BLaER1 treated with 17β-estradiol and CSF1 and Interleukin-3, amounts not matched to agents 10 nM and 100 nM (cell line): ENCODE measurements around the gene DENND6B.
"Not testable (repeated sequence)": the region's sequence is repeated elsewhere in the genome, so short reads cannot be mapped to it uniquely, and the experiment has no call there.

Source experiments
- H3K27ac ChIP-seq, 11 experiments: shearing (Covaris generic); formaldehyde crosslinking; 2 replicates each; pipeline ENCODE4 v1.8.1; 2022
- H3K27me3 ChIP-seq, 11 experiments: shearing (Covaris generic); formaldehyde crosslinking; 2 replicates each; pipeline ENCODE4 v1.8.1; 2022
- H3K36me3 ChIP-seq, 11 experiments: shearing (Covaris generic); formaldehyde crosslinking; 2 replicates each; pipeline ENCODE4 v1.8.1; 2022
- H3K4me1 ChIP-seq, 10 experiments: shearing (Covaris generic); formaldehyde crosslinking; 2 replicates each; pipeline ENCODE4 v1.8.1; 2022
- H3K4me2 ChIP-seq, 11 experiments: shearing (Covaris generic); formaldehyde crosslinking; 2 replicates each; pipeline ENCODE4 v1.8.1; 2022
- H3K4me3 ChIP-seq, 10 experiments: shearing (Covaris generic); formaldehyde crosslinking; 2 replicates each; pipeline ENCODE4 v1.8.1; 2022
- H3K9ac ChIP-seq, 11 experiments: shearing (Covaris generic); formaldehyde crosslinking; 2 replicates each; pipeline ENCODE4 v1.8.1; 2022
- H3K9me3 ChIP-seq, 11 experiments: shearing (Covaris generic); formaldehyde crosslinking; replicated peaks in 1 of 11; 2 replicates each; pipeline ENCODE4 v1.8.1; 2022
- H4K20me1 ChIP-seq, 11 experiments: shearing (Covaris generic); formaldehyde crosslinking; 2 replicates each; pipeline ENCODE4 v1.8.1; 2022
- Cebpa-rat ChIP-seq, 11 experiments: shearing (Covaris generic); IDR thresholded peaks; 2 replicates each; pipeline ENCODE4 v1.8.1; 2022

Gene DENND6B

DNA sequence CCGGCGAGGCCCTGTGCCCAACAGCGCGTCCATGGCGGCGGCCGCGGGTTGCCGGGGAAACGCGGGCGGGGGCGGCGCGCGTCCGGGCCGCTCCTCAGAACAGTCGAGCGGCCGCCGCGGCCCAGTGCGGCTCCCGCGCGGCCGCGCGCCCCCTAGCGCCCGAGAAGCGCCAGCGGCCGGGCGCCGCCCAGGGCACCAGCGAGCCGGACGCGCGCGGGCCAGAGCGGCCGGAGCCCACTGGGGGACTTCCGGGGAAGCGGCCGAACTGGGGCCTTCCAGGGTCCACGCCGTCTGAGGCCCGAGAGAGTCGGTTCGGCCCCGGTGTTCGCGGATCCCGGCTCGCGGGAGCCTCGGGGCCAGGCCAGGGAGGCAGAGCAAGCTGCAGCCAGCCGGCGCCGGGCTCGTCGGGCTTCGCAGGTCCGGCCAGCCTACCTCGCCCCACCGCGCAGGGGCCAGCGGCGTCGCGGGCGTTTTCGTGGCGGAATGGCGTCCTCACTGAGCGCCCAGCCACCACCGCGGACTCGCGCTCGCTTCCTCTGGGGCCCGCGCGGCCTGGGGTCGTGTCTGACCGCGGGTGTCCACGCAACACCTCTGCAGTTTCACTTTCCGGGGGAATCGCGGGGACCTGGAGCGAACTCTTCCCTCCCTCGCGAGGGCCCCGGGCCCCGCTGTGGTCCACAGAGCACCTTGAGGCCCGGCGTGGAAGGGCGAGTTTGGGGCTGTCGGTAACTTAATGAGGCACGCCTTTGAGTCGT is at the start of gene DENND6B:
TSS of gene DENND6B (minus strand) at position 57 of the 755 bp plus-strand sequence. CDS start at position 33, 24 bp downstream.
- H3K36me3 ChIP-seq, result no peaks in the 10 kb centered on the region
- peaks cover 0 to 10% (median 0%) of the 10 kb centered on the region in 11 experiments; a peak in 2 of 22 replicates for H4K20me1 ChIP-seq
- no peak for TF ChIP-seq Cebpa-rat (IDR thresholded peaks at IDR 0.05)
- H3K27me3 ChIP-seq, result peaks cover 0 to 8% (median 0%) of the 10 kb centered on the region in 11 experiments; a peak in 1 of 22 replicates
- no peaks in the 10 kb centered on the region for H3K9me3 ChIP-seq
- H3K4me1 ChIP-seq, result peaks cover 32 to 57% (median 49%) of the 10 kb centered on the region in 10 experiments
- H3K9ac ChIP-seq, result peak within 1 kb of the TSS; percentile 81 to 94 (median 91)
- H3K4me3 ChIP-seq, result peak within 1 kb of the TSS; percentile 58 to 79 (median 70)
- peak within 1 kb of the TSS; percentile 82 to 94 (median 92) for H3K27ac ChIP-seq
- peak within 1 kb of the TSS; percentile 81 to 99 (median 96) for H3K4me2 ChIP-seq

- Histone ChIP-seq H4K20me1 (peaks cover 0 to 34% (median 0%) of the 10 kb centered on the region in 11 experiments; a peak in 7 of 22 replicates), H3K4me3 (no peak overlapping the region), H3K9ac (no peak overlapping the region), H3K4me2 (peak overlapping the region in 6 of 11 experiments; percentile 1 to 43 (median 14); a peak in 6 of 22 replicates), H3K9me3 (peaks cover 0 to 8% (median 0%) of the 10 kb centered on the region in 11 experiments; a peak in 5 of 22 replicates), H3K4me1 (peaks cover 5 to 16% (median 10%) of the 10 kb centered on the region in 10 experiments; a peak in 17 of 20 replicates), H3K36me3 (peaks cover 67 to 100% (median 98%) of the 10 kb centered on the region in 11 experiments), H3K27ac (no peak overlapping the region; a peak in 1 of 22 replicates), H3K27me3 (no peaks in the 10 kb centered on the region)
- no peak for TF ChIP-seq Cebpa-rat (IDR thresholded peaks at IDR 0.05)
Measured at GRCh38 chr22:50376085-50376651, 49.4 kb upstream of the DENND6B start.

DNA sequence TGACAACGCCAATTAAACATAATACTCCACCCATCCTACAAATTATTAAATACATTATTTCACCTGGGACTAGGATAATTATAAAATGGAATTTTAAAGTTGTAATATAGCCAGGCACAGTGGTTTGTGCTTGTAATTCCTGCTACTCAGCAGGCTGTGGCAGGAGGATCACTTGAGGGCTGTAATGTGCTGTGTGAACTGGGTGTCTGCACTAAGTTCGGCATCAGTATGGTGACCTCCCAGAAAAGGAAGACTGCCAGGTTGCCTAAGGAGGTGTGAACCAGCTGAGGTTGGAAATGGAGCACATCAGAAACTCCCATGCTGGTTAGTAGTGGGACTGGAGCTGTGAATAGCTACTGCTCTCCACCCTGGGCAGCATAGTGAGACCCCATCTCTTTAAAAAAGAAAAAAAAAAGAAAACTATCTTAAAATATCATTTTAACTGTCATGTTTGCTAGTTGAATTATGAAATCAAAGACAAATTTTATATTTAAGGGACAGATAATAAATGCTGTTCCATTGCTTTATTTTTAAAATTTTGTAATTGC is 44.4 kb upstream of the DENND6B start:
- Histone ChIP-seq H3K4me2 (no peak overlapping the region), H3K4me1 (peaks cover 4 to 19% (median 9%) of the 10 kb centered on the region in 10 experiments; a peak in 17 of 20 replicates), H3K27ac (no peak overlapping the region), H3K27me3 (no peaks in the 10 kb centered on the region), H4K20me1 (peaks cover 20 to 62% (median 33%) of the 10 kb centered on the region in 11 experiments; a peak in 21 of 22 replicates), H3K9me3 (no peaks in the 10 kb centered on the region), H3K36me3 (peaks cover 63 to 94% (median 82%) of the 10 kb centered on the region in 11 experiments), H3K9ac (no peak overlapping the region), H3K4me3 (no peak overlapping the region)
- TF ChIP-seq Cebpa-rat (IDR thresholded peaks at IDR 0.05), result no peak

- no peak overlapping the region for H3K4me3 ChIP-seq
Measured at GRCh38 chr22:50367778-50368500, 41.1 kb upstream of the DENND6B start.

GRCh38 chr22:50363803-50364194 is 37.0 kb upstream of the DENND6B start:
- H3K4me3 ChIP-seq, H3K27ac ChIP-seq, H3K9ac ChIP-seq, H3K4me2 ChIP-seq, H3K27me3 ChIP-seq, H3K9me3 ChIP-seq: not testable (repeated sequence)
- Histone ChIP-seq H3K36me3 (peaks cover 37 to 80% (median 61%) of the 10 kb centered on the region in 11 experiments), H3K4me1 (peaks cover 9 to 24% (median 15%) of the 10 kb centered on the region in 10 experiments; a peak in 13 of 20 replicates), H4K20me1 (peaks cover 86 to 100% (median 98%) of the 10 kb centered on the region in 11 experiments)

More at GRCh38 chr22:50367778-50368500, 41.1 kb upstream of the DENND6B start:
- no peak for TF ChIP-seq Cebpa-rat (IDR thresholded peaks at IDR 0.05)
- Histone ChIP-seq H3K9ac (no peak overlapping the region), H3K27me3 (no peaks in the 10 kb centered on the region), H3K36me3 (peaks cover 31 to 86% (median 62%) of the 10 kb centered on the region in 11 experiments), H3K4me2 (no peak overlapping the region), H3K27ac (no peak overlapping the region), H4K20me1 (peaks cover 51 to 83% (median 64%) of the 10 kb centered on the region in 11 experiments), H3K4me1 (peaks cover 0 to 19% (median 0%) of the 10 kb centered on the region in 10 experiments; a peak in 6 of 20 replicates), H3K9me3 (no peaks in the 10 kb centered on the region)

DNA sequence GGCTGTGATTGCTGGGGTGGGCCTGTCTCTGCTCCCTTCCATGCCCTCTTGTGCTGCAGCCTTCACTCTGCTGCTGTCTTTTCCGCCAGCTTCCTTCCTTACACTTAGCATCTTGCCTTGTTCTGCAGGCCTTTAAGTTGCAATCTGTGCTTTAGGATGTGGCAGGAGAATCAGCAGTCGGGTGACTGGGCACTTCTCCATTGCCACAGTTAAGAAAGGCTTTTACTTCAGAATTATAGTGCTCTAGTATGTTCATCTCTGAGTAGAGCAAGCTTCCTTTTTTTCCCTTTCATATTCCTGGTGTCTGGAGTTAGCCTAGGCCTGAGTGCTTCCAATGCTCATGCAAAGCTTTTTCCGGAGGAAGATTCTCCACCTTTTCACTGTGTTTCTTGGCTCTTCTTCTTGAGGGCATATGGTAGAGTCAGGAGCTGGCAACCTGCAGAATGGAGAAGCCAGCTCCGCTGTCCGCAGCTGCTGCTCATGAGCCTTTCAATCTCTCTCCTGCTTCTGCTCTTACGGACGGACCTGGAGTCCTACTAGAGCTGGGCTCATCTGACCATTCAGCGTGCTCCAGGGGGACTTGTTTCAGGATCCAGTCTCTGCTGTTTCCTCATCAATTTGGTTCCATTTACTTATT is 36.5 kb upstream of the DENND6B start:
- Histone ChIP-seq H3K4me3 (no peak overlapping the region), H3K9me3 (no peaks in the 10 kb centered on the region), H3K4me1 (peaks cover 9 to 24% (median 15%) of the 10 kb centered on the region in 10 experiments; a peak in 13 of 20 replicates), H3K36me3 (peaks cover 33 to 80% (median 56%) of the 10 kb centered on the region in 11 experiments), H4K20me1 (peaks cover 88 to 100% (median 99%) of the 10 kb centered on the region in 11 experiments), H3K9ac (0 out of 22 replicates have a peak overlapping the region, but pooled peaks of 1 of the 11 experiments have one; percentile 26), H3K27ac (no peak overlapping the region), H3K27me3 (no peaks in the 10 kb centered on the region), H3K4me2 (no peak overlapping the region)
- no peak for TF ChIP-seq Cebpa-rat (IDR thresholded peaks at IDR 0.05)

- Histone ChIP-seq H3K9me3 (no peaks in the 10 kb centered on the region), H3K4me2 (0 out of 22 replicates have a peak overlapping the region, but pooled peaks of 1 of the 11 experiments have one; percentile 7), H3K36me3 (peaks cover 22 to 77% (median 51%) of the 10 kb centered on the region in 11 experiments), H4K20me1 (peaks cover 86 to 100% (median 99%) of the 10 kb centered on the region in 11 experiments), H3K9ac (peak overlapping the region in 1 of 11 experiments; percentile 37; a peak in 2 of 22 replicates), H3K4me3 (no peak overlapping the region), H3K27me3 (no peaks in the 10 kb centered on the region), H3K4me1 (peaks cover 7 to 20% (median 15%) of the 10 kb centered on the region in 10 experiments; a peak in 13 of 20 replicates), H3K27ac (no peak overlapping the region; a peak in 1 of 22 replicates)
- TF ChIP-seq Cebpa-rat (IDR thresholded peaks at IDR 0.05), result no peak
Measured at GRCh38 chr22:50361688-50362087, 34.9 kb upstream of the DENND6B start.

DNA sequence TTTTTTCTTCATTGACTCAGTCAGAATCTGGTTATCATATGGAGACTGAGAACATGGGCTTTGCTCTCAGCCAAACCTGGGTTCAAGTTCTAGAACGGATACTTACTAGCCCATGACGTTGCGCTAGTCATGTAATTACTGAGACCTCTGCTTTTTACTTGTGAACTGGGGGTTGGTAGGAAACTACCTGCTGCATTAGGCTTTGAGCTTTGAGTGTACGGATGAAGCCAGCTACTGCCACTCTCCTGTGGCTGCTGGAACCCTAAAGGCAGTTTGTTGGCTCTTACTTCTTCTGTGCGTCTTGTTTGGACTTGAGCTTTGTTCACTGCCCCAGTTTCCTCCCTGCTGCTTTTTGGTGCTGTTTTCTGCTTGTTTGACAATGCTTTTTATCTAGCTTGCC is 34.4 kb upstream of the DENND6B start:
- H4K20me1 ChIP-seq, result peaks cover 86 to 100% (median 99%) of the 10 kb centered on the region in 11 experiments
- no peak for TF ChIP-seq Cebpa-rat (IDR thresholded peaks at IDR 0.05)
- H3K27me3 ChIP-seq, result no peaks in the 10 kb centered on the region
- peaks cover 27 to 81% (median 55%) of the 10 kb centered on the region in 11 experiments for H3K36me3 ChIP-seq
- no peaks in the 10 kb centered on the region for H3K9me3 ChIP-seq
- H3K4me3 ChIP-seq, result no peak overlapping the region
- no peak overlapping the region; a peak in 1 of 22 replicates for H3K27ac ChIP-seq
- H3K4me2 ChIP-seq, result 0 out of 22 replicates have a peak overlapping the region, but pooled peaks of 2 of the 11 experiments have one; percentile 0 to 7
- peaks cover 3 to 18% (median 13%) of the 10 kb centered on the region in 10 experiments; a peak in 13 of 20 replicates for H3K4me1 ChIP-seq
- peak overlapping the region in 1 of 11 experiments; percentile 37; a peak in 2 of 22 replicates for H3K9ac ChIP-seq
